Endothelial cell of umbilical vein (primary cell): ENCODE data around the gene MYO1B.
A peak's percentile ranks its signal among the peaks of the same experiment; 100 is the strongest.

Experiments used
- EZH2 ChIP-seq: IDR thresholded peaks from 2 replicates; pipeline ENCODE4 v1.6.1; 2012; ENCODE audit warnings: borderline replicate concordance, low read depth, mild to moderate bottlenecking, moderate library complexity, low read length, inconsistent platforms; ENCODE audit not compliant: severe bottlenecking
- FOS ChIP-seq: IDR thresholded peaks from 2 replicates; pipeline ENCODE4 v1.6.1; 2011; ENCODE audit warnings: mild to moderate bottlenecking, low read length, moderate library complexity, borderline replicate concordance; ENCODE audit not compliant: insufficient read depth
- POLR2A ChIP-seq: IDR thresholded peaks from 2 replicates; pipeline ENCODE4 v1.6.1; 2012; ENCODE audit warnings: low read depth, mild to moderate bottlenecking, control low read depth, low read length
- POLR2AphosphoS5 ChIP-seq: IDR thresholded peaks from 2 replicates; pipeline ENCODE4 v1.6.1; 2012; ENCODE audit warnings: low read depth, mild to moderate bottlenecking, control low read depth, low read length, moderate library complexity; ENCODE audit not compliant: insufficient read depth
- TF ChIP-seq, protein P1 (sequence below), 2 donors: IDR thresholded peaks; 1 replicate in 1 of 2; 2 replicates in 1 of 2; pipeline ENCODE4 v1.5.1; 2011; ENCODE audit warnings: low read length in 2 of 2, mild to moderate bottlenecking in 2 of 2, moderate library complexity in 2 of 2, control low read depth in 1 of 2, inconsistent platforms in 1 of 2, low read depth in 1 of 2; ENCODE audit not compliant: insufficient read depth in 1 of 2; ENCODE audit errors: extremely low read depth in 1 of 2
- TF ChIP-seq, protein P2 (sequence below): IDR thresholded peaks from 2 replicates; pipeline ENCODE4 v1.6.1; 2011; ENCODE audit not compliant: insufficient read depth, insufficient read length

DNA sequence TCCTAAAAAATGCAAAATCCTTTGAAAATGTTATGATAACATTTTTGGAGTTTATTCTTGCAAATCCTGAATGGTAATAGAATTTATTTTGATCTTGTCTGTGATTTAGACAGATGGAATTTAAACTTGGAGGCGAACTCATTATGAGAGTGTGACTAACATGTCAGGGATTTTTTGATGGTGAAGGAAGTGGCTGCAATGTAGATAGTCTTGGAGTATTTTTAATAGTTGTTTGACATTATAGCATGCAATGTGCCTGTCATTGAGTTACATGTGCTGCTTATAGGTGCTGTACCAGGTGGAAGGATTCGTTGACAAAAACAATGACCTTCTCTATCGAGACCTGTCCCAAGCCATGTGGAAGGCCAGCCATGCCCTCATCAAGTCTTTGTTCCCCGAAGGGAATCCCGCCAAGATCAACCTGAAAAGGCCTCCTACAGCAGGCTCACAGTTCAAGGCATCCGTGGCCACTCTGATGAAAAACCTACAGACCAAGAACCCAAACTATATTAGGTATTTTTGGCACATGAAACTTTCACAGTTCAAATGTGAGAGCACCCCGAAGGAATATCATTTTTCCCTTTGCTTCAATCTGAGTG, 141.8 kb downstream of the MYO1B start:
- TF ChIP-seq EZH2 (no peak), POLR2A (no peak), POLR2AphosphoS5 (peak; percentile 32), FOS (peak; percentile 63)
- TF ChIP-seq, protein P1, sequence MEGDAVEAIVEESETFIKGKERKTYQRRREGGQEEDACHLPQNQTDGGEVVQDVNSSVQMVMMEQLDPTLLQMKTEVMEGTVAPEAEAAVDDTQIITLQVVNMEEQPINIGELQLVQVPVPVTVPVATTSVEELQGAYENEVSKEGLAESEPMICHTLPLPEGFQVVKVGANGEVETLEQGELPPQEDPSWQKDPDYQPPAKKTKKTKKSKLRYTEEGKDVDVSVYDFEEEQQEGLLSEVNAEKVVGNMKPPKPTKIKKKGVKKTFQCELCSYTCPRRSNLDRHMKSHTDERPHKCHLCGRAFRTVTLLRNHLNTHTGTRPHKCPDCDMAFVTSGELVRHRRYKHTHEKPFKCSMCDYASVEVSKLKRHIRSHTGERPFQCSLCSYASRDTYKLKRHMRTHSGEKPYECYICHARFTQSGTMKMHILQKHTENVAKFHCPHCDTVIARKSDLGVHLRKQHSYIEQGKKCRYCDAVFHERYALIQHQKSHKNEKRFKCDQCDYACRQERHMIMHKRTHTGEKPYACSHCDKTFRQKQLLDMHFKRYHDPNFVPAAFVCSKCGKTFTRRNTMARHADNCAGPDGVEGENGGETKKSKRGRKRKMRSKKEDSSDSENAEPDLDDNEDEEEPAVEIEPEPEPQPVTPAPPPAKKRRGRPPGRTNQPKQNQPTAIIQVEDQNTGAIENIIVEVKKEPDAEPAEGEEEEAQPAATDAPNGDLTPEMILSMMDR (IDR thresholded peaks at IDR 0.05; ENCODE audit: extremely low read depth in 1 of 2, insufficient read depth in 1 of 2, low read depth in 1 of 2, low read length in 2 of 2): no peak
- TF ChIP-seq, protein P2, sequence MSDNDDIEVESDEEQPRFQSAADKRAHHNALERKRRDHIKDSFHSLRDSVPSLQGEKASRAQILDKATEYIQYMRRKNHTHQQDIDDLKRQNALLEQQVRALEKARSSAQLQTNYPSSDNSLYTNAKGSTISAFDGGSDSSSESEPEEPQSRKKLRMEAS: peak; percentile 18
